SK-N-SH (cell line): ENCODE data around the gene ROR2. TPM values are rescaled to one million over a fixed set of nuclear protein-coding genes. Genes with fewer than 3 reads are reported as not detected.
"Not testable (repeated sequence)": the region's sequence is repeated elsewhere in the genome, so short reads cannot be mapped to it uniquely, and the experiment has no call there.

Experiments
- CTCF ChIA-PET: fragments of 300-600, 350-600 bp; formaldehyde crosslinking; extraction: SDS; loops from one replicate; lab custom pipeline; 2021; lab: Yijun Ruan, JAX
- POLR2A ChIA-PET: fragments of 350-600 bp; sonication (Branson Sonifier 250); formaldehyde crosslinking; extraction: SDS; loops from one replicate; lab custom pipeline; 2020; ENCODE audit warnings: antibody characterized with exemption, inconsistent platforms; lab: Yijun Ruan, JAX
- DNase-seq: peaks from one replicate; pipeline ENCODE4 v3.0.0; 2012
- H2AFZ ChIP-seq: fragments of 200-600 bp; sonication (generic); 2 replicates; pipeline ENCODE4 v1.8.1; 2016; ENCODE audit warnings: antibody characterized with exemption, mild to moderate bottlenecking, low read depth
- H3F3A ChIP-seq: fragments of 200-600 bp; sonication (generic); replicated peaks from 2 replicates; pipeline ENCODE3; 2016; ENCODE audit warnings: antibody characterized with exemption, mild to moderate bottlenecking; ENCODE audit not compliant: insufficient read depth
- H3K27ac ChIP-seq, 2 experiments: fragments of 200-500 bp in 1 of 2; fragments of 200-600 bp in 1 of 2; sonication (Bioruptor generic) in 1 of 2; sonication (generic), shearing (Covaris generic) in 1 of 2; 2 replicates each; pipeline versions ENCODE4 v1.5.1 to v1.6.1; 2014 to 2016; ENCODE audit warnings: low read depth in 2 of 2, inconsistent platforms in 1 of 2, low read length in 1 of 2, mild to moderate bottlenecking in 1 of 2, mixed read lengths in 1 of 2
- H3K27me3 ChIP-seq: fragments of 200-600 bp; sonication (generic), shearing (Covaris generic); 2 replicates; pipeline ENCODE4 v1.6.1; 2016; ENCODE audit warnings: mixed run types; ENCODE audit not compliant: insufficient read depth
- H3K36me3 ChIP-seq, 2 experiments: fragments of 200-500 bp in 1 of 2; fragments of 200-600 bp in 1 of 2; sonication (Bioruptor generic) in 1 of 2; sonication (generic) in 1 of 2; replicated peaks in 1 of 2; 2 replicates each; pipeline versions ENCODE3 to v1.5.1; 2014 to 2016; ENCODE audit warnings: low read length in 1 of 2, mild to moderate bottlenecking in 1 of 2; ENCODE audit not compliant: insufficient read depth in 2 of 2, control insufficient read depth in 1 of 2
- H3K4me1 ChIP-seq, 2 experiments: fragments of 200-500 bp in 1 of 2; fragments of 200-600 bp in 1 of 2; sonication (Bioruptor generic) in 1 of 2; sonication (generic), shearing (Covaris generic) in 1 of 2; 2 replicates each; pipeline versions ENCODE4 v1.5.1 to v1.6.1; 2014 to 2016; ENCODE audit warnings: low read depth in 1 of 2, low read length in 1 of 2, mixed run types in 1 of 2; ENCODE audit not compliant: insufficient read depth in 2 of 2, control insufficient read depth in 1 of 2
- H3K4me2 ChIP-seq: fragments of 200-600 bp; sonication (generic), shearing (Covaris generic); 2 replicates; pipeline ENCODE4 v1.6.1; 2017; ENCODE audit warnings: mixed run types
- H3K4me3 ChIP-seq, 2 experiments: fragments of 200-500 bp in 1 of 2; fragments of 200-600 bp in 1 of 2; sonication (Bioruptor generic) in 1 of 2; sonication (generic), shearing (Covaris generic) in 1 of 2; 2 replicates each; pipeline versions ENCODE4 v1.5.1 to v1.8.1; 2014 to 2016; ENCODE audit warnings: low read depth in 2 of 2, inconsistent platforms in 1 of 2, low read length in 1 of 2, mild to moderate bottlenecking in 1 of 2, mixed read lengths in 1 of 2, moderate library complexity in 1 of 2
- H3K79me2 ChIP-seq: fragments of 200-600 bp; sonication (generic); 2 replicates; pipeline ENCODE4 v1.8.1; 2017; ENCODE audit warnings: mild to moderate bottlenecking; ENCODE audit not compliant: insufficient read depth
- H3K9ac ChIP-seq: fragments of 200-600 bp; sonication (generic); 2 replicates; pipeline ENCODE4 v1.6.1; 2017; ENCODE audit warnings: mixed run types
- H3K9me2 ChIP-seq: fragments of 200-600 bp; sonication (generic); 2 replicates; pipeline ENCODE4 v1.6.1; 2017; ENCODE audit warnings: mixed run types
- H3K9me3 ChIP-seq: fragments of 200-600 bp; sonication (generic); 2 replicates; pipeline ENCODE4 v1.6.1; 2017; ENCODE audit warnings: mixed run types, mild to moderate bottlenecking, moderate library complexity
- H4K20me1 ChIP-seq: fragments of 200-600 bp; sonication (generic); 2 replicates; pipeline ENCODE4 v1.6.1; 2017; ENCODE audit warnings: mild to moderate bottlenecking, mixed run types; ENCODE audit not compliant: insufficient read depth
- RAD21 ChIP-seq: IDR thresholded peaks from 2 replicates; pipeline ENCODE4 v1.6.1; 2012; ENCODE audit warnings: mild to moderate bottlenecking, low read length
- RCOR1 ChIP-seq: fragments of 150-350 bp; IDR thresholded peaks from 2 replicates; pipeline ENCODE4 v1.6.1; 2017; ENCODE audit warnings: antibody characterized with exemption, low read length
- TCF12 ChIP-seq: IDR thresholded peaks from 2 replicates; pipeline ENCODE4 v1.4.0; 2012
- WGBS: methylation state at CpG from one replicate; pipeline ENCODE4 v1.1.6; 2017; ENCODE audit warnings: low lambda C conversion rate; 5-methylcytosine and 5-hydroxymethylcytosine counted together
- polyA plus RNA-seq, 3 experiments: library from polyadenylated mRNA; depleted of rRNA; stranded (reverse); fragments of >200 nt; gene quantifications; 2 replicates each; pipeline ENCODE4 v1.2.3, GENCODE V29; 2012
- TF ChIP-seq, protein P1 (sequence below): IDR thresholded peaks from 2 replicates; pipeline ENCODE4 v1.4.0; 2012; ENCODE audit warnings: low read depth

ROR2 gene
- polyA plus RNA-seq, 1 of the 3 experiments (the other 2 are of a cell fraction) = 0.43 TPM

DNA sequence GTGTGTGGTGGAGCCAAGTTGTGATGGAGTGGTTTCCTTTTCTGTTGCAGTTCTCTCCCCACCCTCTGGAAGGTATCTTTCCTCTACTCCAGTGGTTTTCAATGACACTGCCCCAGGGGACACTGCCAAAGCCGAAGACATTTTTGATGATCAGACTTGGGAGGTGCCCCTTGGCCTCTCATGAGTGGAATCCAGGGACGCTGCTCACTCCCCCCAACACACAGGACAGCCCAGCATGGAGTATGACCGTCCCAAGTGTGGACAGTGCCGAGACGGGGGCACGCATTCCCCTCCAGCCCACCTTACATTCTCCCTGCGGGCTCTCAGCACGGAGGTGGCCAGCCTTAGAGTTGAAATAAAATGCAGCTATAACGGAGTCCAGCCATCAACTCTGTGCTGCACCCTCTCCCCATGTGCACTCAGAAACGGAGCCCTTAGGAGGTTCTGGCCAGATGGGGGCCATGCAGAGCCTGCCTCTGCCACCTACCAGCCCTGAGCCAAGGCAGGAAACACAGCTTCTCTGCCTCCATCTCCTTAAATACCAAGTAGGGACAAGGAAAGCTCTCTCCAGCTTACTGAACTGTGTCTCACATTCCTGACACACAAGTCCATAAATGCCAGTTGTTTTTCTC is 150.8 kb downstream of the ROR2 start:
- no peaks in the 10 kb centered on the region for H3K79me2 ChIP-seq
- no peaks in the 10 kb centered on the region for H3K9me3 ChIP-seq
- no peak overlapping the region for H3K27ac ChIP-seq
- no peak overlapping the region for H2AFZ ChIP-seq
- H3K36me3 ChIP-seq = no peaks in the 10 kb centered on the region
- TF ChIP-seq, protein P1, sequence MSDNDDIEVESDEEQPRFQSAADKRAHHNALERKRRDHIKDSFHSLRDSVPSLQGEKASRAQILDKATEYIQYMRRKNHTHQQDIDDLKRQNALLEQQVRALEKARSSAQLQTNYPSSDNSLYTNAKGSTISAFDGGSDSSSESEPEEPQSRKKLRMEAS = no peak
- TF ChIP-seq RAD21 = 0 out of 2 replicates have a peak, but pooled peaks have one; percentile 15
- TF ChIP-seq TCF12 = no peak
- TF ChIP-seq RCOR1 = no peak
- TF ChIP-seq, all 33 proteins: peak for 1
- Histone ChIP-seq H3K9ac (no peak overlapping the region), H3K4me3 (no peak overlapping the region), H3K9me2 (no peaks in the 10 kb centered on the region), H4K20me1 (no peaks in the 10 kb centered on the region), H3F3A (no peaks in the 10 kb centered on the region), H3K4me2 (no peak overlapping the region), H3K27me3 (no peaks in the 10 kb centered on the region), H3K4me1 (peaks cover 0 to 30% of the 10 kb centered on the region in 2 experiments; a peak in 2 of 4 replicates)
- POLR2A ChIA-PET = no interaction called here
- 73% methylated on average over 10 of the region's 10 CpGs for WGBS
- CTCF ChIA-PET = interaction anchor here (0.7 to 1.9 kb wide), 3 partner anchors 70 to 155 kb away, joined by 3 to 6 read pairs (median 3); no protein-coding TSS in a partner anchor
- no peak for DNase-seq

DNA sequence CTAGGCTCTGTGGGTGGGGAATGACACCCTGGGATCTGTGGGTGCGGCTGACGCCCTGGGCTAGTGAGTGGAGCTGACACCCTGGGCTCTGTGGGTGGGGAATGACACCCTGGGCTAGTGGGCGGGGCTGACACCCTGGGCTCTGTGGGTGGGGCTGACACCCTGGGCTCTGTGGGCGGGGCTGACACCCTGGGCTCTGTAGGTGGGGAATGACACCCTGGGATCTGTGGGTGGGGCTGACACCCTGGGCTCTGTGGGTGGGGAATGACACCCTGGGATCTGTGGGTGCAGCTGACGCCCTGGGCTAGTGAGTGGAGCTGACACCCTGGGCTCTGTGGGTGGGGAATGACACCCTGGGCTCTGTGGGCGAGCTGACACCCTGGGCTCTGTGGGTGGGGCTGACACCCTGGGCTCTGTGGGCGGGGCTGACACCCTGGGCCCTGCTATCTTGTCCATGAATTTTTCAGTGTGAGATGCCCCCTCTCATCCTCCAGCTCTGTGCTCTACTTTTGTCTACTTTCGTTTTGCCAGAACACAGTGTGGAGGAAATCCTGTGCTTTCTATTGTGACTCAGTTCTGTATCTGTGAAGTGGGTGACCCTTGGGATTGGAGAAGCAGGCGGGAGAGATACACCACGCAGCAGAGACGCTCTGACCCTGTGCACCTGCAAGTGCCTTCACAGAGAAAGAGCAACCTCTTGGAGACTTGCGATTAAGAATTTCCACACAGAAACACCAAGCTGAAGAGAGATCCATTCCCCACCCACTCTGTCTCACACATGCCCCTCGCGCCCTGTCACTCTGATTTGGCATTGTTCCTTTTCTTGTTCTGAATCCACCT is 151.5 kb downstream of the ROR2 start:
- DNase-seq, H3K27ac ChIP-seq, H4K20me1 ChIP-seq, H3K9me3 ChIP-seq, H3K9me2 ChIP-seq, POLR2A ChIA-PET, H3K27me3 ChIP-seq, H3F3A ChIP-seq, H3K36me3 ChIP-seq, H3K9ac ChIP-seq, H3K4me2 ChIP-seq, H3K79me2 ChIP-seq, H3K4me3 ChIP-seq, H2AFZ ChIP-seq: not testable (repeated sequence)
- peaks cover 0 to 25% of the 10 kb centered on the region in 2 experiments; a peak in 2 of 4 replicates for H3K4me1 ChIP-seq
- CTCF ChIA-PET = interaction anchor here (0.7 to 1.9 kb wide), 3 partner anchors 147 to 156 kb away, joined by 3 to 6 read pairs (median 4); no protein-coding TSS in a partner anchor
- 72% methylated on average over 11 of the region's 14 CpGs for WGBS

DNA sequence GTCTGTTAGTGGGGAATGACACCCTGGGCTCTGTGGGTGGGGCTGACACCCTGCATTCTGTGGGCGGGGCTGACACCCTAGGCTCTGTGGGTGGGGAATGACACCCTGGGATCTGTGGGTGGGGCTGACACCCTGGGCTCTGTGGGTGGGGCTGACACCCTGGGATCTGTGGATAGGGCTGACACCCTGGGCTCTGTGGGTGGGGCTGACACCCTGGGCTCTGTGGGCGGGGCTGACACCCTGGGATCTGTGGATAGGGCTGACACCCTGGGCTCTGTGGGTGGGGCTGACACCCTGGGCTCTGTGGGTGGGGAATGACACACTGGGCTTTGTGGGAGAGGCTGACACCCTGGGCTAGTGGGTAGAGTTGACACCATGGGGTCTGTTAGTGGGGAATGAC is 152.5 kb downstream of the ROR2 start:
- H3F3A ChIP-seq, H3K79me2 ChIP-seq, POLR2A ChIA-PET, H3K9ac ChIP-seq, H2AFZ ChIP-seq, H3K9me2 ChIP-seq, H3K27me3 ChIP-seq, H3K4me2 ChIP-seq, H3K36me3 ChIP-seq, DNase-seq, H3K27ac ChIP-seq, H3K9me3 ChIP-seq, H4K20me1 ChIP-seq, H3K4me3 ChIP-seq, CTCF ChIA-PET: not testable (repeated sequence)
- no CpG with 5 or more reads among the region's 2 CpGs for WGBS
- peaks cover 0 to 16% of the 10 kb centered on the region in 2 experiments; a peak in 2 of 4 replicates for H3K4me1 ChIP-seq

DNA sequence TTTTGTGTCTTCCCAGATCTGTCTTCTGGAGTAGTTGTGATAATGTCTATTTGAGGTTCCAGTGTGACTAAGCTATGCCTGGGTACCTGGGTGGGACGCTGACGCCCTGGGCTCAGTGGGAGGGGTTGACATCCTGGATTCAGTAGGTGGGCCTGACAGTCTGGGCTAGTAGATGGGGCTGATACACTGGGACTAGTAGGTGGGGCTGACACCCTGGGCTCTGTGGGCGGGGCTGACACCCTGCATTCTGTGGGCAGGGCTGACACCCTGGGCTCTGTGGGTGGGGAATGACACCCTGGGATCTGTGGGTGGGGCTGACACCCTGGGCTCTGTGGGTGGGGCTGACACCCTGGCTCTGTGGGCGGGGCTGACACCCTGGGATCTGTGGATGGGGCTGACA is 153.5 kb downstream of the ROR2 start:
- CTCF ChIA-PET = interaction anchor here (1.4 to 3.0 kb wide), 2 partner anchors 20 to 154 kb away, joined by 8 to 16 read pairs; partner anchors contain the start of gene ROR2
- 93% methylated on average over 2 of the region's 4 CpGs for WGBS

More for the DNA sequence above, 153.5 kb downstream of the ROR2 start:
- POLR2A ChIA-PET, DNase-seq, H3K27ac ChIP-seq, H4K20me1 ChIP-seq, H3K9ac ChIP-seq, H3K79me2 ChIP-seq, H3K36me3 ChIP-seq, H3K9me2 ChIP-seq, H3K9me3 ChIP-seq, H3K27me3 ChIP-seq, H2AFZ ChIP-seq, H3F3A ChIP-seq, H3K4me3 ChIP-seq, H3K4me2 ChIP-seq: not testable (repeated sequence)
- H3K4me1 ChIP-seq = peaks cover 0 to 14% of the 10 kb centered on the region in 2 experiments; a peak in 2 of 4 replicates
